HG03432 (cell line): ENCODE measurements around the gene ARHGAP42.

ENCODE experiments used
- ATAC-seq: cut with Tn5 transposase; IDR thresholded peaks from one replicate; pipeline ENCODE4 v1.9.1; 2021; ENCODE audit warnings: mild to moderate bottlenecking, moderate library complexity; ENCODE audit not compliant: unreplicated experiment

Gene ARHGAP42

GRCh38 chr11:100902454-100903141, 215.5 kb downstream of the ARHGAP42 start:
- no peak for ATAC-seq

GRCh38 chr11:100903284-100903683, 216.2 kb downstream of the ARHGAP42 start:
- ATAC-seq: no peak

- ATAC-seq: no peak
These were observed 218.6 kb downstream of the ARHGAP42 start for GRCh38 chr11:100905684-100906083.

GRCh38 chr11:100908746-100909145, 221.7 kb downstream of the ARHGAP42 start:
- ATAC-seq: peak; percentile 67

- peak; percentile 95 for ATAC-seq
These were observed 223.7 kb downstream of the ARHGAP42 start for GRCh38 chr11:100910808-100911207.

- ATAC-seq: no peak
These were observed 227.5 kb downstream of the ARHGAP42 start for GRCh38 chr11:100914415-100915110.

- ATAC-seq: no peak
These were observed 231.7 kb downstream of the ARHGAP42 start for GRCh38 chr11:100918551-100919500.

GRCh38 chr11:100920593-100920992, 233.5 kb downstream of the ARHGAP42 start:
- no peak for ATAC-seq

- ATAC-seq: no peak
These were observed 235.0 kb downstream of the ARHGAP42 start for GRCh38 chr11:100922121-100922520.

- ATAC-seq: no peak
These were observed 236.5 kb downstream of the ARHGAP42 start for GRCh38 chr11:100923555-100923954.

- ATAC-seq: peak; percentile 90
These were observed 238.8 kb downstream of the ARHGAP42 start for GRCh38 chr11:100925935-100926334.

- no peak for ATAC-seq
These were observed 240.5 kb downstream of the ARHGAP42 start for GRCh38 chr11:100927579-100927978.

GRCh38 chr11:100928426-100928825, 241.3 kb downstream of the ARHGAP42 start:
- no peak for ATAC-seq

- ATAC-seq: peak; percentile 69
These were observed 242.3 kb downstream of the ARHGAP42 start for GRCh38 chr11:100929377-100929776.

GRCh38 chr11:100930185-100930778, 243.2 kb downstream of the ARHGAP42 start:
- no peak for ATAC-seq

GRCh38 chr11:100932474-100933100, 245.5 kb downstream of the ARHGAP42 start:
- peak; percentile 55 for ATAC-seq

GRCh38 chr11:100936781-100937180, 249.7 kb downstream of the ARHGAP42 start:
- no peak for ATAC-seq

GRCh38 chr11:100939571-100939970, 252.5 kb downstream of the ARHGAP42 start:
- ATAC-seq: no peak

- ATAC-seq: no peak
These were observed 253.0 kb downstream of the ARHGAP42 start for GRCh38 chr11:100940111-100940510.

GRCh38 chr11:100941033-100941432, 253.9 kb downstream of the ARHGAP42 start:
- no peak for ATAC-seq
